GM19397 (cell line): Measurements from ENCODE around the gene CNNM4.

Experiments used
- ATAC-seq: cut with Tn5 transposase; IDR thresholded peaks from one replicate; pipeline ENCODE4 v1.9.1; 2021; ENCODE audit warnings: mild to moderate bottlenecking, moderate library complexity; ENCODE audit not compliant: unreplicated experiment

Gene CNNM4

GRCh38 chr2:96856776-96857666 is 96.3 kb downstream of the CNNM4 start:
- no peak for ATAC-seq

DNA sequence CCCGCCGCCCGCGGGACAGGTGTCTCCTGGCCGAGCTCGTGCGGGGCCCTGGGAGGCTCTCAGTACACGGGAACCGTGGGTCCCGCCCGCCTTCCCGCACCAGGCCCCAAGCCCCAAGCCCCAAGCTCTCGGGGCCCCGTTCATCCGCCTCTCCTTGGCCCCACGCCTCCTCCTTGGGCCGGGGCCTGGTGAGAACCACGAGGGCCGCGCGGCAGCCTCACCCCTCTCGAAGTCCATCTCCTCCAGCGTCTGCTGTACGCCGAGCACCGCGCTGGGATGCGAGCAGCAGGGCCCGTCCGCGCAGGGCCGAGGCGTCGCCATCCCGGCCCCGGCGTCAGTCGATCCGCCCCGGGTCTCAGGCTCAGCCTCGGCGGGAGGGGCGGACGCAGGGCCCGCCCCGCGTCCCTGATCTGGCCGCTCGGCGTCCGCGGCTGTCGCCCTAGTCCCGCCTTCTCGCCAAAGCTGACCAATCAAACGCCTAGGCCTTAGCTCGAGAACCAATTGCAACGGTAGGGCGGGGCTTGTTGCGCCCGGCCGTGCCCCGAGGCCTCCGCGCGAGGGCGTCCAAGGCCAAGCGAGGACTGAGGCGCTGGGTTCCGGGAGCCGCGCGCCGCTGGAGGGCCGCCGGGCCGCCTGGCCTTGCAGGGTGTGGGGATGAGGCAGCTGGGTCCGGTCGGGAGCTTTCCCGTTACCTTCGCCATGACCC is 97.1 kb downstream of the CNNM4 start, which contains the start of gene ANKRD39:
ANKRD39 (minus strand) TSS at position 350 of the 706 bp plus-strand sequence; CDS start at position 321, 29 bp downstream.
- peak; percentile 90 for ATAC-seq

- no peak for ATAC-seq
These were observed 98.5 kb downstream of the CNNM4 start for GRCh38 chr2:96859099-96859649.

DNA sequence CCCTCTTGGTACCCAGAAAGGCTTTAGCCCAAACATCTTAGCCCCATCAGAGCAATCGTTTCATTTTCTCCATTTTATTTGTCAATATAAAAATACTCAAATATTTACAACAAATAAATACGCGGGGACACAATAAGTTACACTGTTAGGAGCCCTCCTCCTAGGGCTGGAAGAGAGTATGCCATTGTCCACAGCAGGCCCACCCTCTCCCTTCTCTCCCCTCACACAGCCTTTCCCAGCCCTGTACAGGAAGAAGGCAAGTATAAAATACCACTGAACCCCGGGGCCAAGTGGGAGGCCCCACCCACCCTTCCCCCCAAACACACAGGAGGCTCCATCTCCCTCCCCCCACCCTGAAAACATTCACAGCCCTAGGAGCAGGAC is 99.0 kb downstream of the CNNM4 start:
- no peak for ATAC-seq

- no peak for ATAC-seq
These were observed 99.6 kb downstream of the CNNM4 start for GRCh38 chr2:96860065-96861029.

GRCh38 chr2:96861074-96861473 is 100.4 kb downstream of the CNNM4 start:
- ATAC-seq, result no peak
